NCI-H1694 treated with DMSO at 0.1 percent for 48 hours (cell line): ENCODE data around the gene NOL6.
"Not testable (repeated sequence)": the region's sequence is repeated elsewhere in the genome, so short reads cannot be mapped to it uniquely, and the experiment has no call there.

ENCODE experiments used
- DNase-seq: peaks from one replicate; lab custom pipeline; 2025; lab: John Stamatoyannopoulos, UW

NOL6 gene

GRCh38 chr9:33431420-33431819, 42.3 kb downstream of the NOL6 start:
- no peak for DNase-seq

DNA sequence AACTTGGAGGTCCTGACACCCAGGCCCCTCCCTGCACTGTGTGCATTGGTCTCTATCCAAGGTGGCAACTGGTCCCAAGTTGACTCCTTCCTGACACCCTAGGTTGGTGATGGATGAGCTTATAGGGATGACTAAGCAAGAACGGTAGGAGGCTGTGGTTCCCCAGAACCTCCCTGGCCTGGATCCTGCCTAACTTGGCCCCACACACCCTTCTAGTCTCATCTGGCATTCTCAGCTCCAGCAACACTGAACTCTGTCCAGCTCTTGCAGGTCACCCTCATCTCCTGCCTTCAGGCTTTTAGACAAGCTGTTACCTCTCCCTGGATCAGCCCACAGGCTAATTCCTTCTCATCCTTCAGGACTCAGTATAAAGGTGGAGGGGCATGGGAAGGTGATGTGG, 42.8 kb downstream of the NOL6 start:
- DNase-seq = no peak

- no peak for DNase-seq
Observed at GRCh38 chr9:33429256-33429985, 44.3 kb downstream of the NOL6 start.

- DNase-seq = no peak
Observed at GRCh38 chr9:33426843-33427293, 46.9 kb downstream of the NOL6 start.

GRCh38 chr9:33425128-33425533, 48.6 kb downstream of the NOL6 start:
- DNase-seq = no peak

DNA sequence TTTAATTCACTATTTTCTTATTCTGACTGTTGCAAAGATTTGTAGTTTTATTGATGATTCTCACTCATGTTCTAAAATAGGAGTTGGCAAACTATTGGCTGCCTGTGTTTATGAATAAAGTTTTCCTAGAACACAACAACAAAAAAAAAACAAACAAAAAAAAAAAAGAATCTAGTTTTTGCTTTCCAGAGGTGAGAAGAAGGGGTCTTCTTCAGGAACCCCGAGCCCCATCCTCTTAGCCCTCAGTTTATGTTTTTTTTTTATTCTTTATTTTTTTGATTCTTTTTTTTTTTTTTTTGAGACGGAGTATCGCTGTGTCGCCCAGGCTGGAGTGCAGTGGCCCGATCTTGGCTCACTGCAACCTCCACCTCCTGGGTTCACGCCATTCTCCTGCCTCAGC, 49.2 kb downstream of the NOL6 start:
- not testable (repeated sequence) for DNase-seq

- not testable (repeated sequence) for DNase-seq
Observed at GRCh38 chr9:33424043-33424442, 49.7 kb downstream of the NOL6 start.

DNA sequence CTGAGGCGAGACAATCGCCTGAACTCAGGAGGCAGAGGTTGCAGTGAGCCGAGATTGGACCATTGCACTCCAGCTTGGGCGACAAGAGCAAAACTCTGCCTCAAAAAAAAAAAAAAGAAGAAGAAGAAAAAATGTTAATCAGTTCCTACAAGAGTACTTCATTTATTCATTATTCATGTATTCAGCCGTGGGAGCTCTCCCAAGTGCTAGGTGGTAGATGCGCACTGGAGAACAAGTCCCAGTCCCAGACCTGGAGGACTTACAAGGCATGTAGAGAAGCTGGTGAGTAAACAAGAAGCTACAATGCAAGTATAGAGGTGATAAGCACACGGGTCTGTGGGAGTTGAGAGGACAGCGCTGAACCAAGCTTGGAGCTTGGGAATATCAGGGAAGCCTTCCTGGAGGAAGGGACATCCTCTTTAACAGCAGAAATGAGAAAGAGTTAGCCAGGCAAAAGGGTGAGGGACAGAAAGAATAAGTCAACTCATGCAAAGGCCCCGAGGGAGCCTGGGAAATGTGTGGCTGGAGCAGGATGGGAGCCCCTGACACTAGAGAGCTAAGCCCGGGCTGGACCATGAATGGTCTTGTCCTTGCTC, 53.9 kb downstream of the NOL6 start:
- no peak for DNase-seq

DNA sequence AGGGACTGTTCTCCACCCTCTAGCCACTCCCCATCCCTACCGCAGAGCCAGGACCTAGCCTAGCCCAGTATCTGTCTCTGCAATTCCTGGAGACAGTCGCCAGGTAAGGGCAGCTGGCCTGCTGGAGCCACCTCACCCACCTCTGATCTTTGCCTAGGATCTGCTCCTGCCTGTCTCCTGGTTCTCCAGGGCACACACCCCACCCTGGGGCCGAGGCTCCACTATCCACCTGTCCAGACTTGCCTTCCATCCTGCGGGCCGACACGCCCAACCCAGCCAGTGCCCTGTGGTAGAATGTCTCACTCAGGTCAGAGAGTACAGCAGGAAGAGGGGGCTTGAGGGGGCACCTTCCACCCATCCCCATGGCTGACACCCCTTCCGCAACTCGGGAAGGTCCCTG, 55.6 kb downstream of the NOL6 start:
- no peak for DNase-seq

- DNase-seq = no peak
Observed at GRCh38 chr9:33416996-33417395, 56.7 kb downstream of the NOL6 start.

- peak; percentile 21 for DNase-seq
Observed at GRCh38 chr9:33415501-33416038, 58.2 kb downstream of the NOL6 start.

DNA sequence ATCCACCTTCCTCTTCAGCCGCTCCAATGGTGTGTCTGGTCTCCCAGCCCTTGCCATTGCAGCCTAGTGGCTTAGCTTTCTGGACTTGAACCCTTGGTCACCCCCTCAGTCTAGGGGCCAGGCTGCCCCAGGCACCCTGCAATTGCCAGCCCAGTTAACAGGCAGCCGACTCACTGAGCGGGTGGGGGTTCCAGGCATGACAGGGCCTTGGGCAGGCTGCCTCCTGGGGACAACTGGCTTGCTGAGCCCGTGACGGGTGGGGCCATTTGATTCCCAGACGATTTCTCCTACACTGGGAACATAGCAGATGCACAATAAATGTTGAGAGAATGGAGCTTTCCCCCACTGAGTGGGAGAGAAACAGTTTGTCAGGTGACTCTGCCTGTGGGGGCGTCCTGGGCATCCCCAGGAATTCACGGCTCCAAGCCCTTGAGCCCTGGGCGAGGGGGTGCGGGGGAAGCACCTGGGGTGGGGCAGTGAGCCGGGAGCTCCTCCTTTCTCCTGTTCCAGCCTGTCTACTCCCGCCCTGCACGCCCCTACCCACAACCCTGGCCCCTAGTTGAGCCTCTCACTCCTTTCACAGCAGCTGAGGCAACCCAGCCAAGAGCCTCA, 58.7 kb downstream of the NOL6 start:
- DNase-seq = no peak

DNA sequence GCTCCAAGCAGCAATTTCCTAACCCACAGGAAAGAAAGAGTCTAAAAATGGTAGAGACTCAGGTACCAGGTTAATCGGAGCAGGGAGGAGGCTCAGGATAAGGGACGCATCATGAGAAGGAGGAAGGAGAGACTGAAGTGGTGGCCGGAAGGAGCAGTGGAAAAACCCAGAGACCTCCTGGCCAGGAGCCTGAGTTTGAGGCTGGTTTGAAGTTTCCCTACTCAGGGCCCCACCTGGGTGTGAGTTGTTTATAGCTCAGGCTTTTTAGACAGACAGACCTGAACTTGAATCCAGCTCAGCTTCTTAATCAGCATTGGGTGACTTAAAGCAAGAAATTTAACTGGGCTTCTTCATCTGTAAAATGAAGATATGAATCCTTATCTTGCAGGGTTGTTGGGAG, 59.5 kb downstream of the NOL6 start:
- DNase-seq = no peak
